HG03135 (cell line): ENCODE results near the gene ANO9.
"Not testable (repeated sequence)": the region's sequence is repeated elsewhere in the genome, so short reads cannot be mapped to it uniquely, and the experiment has no call there.

Source experiments
- ATAC-seq: cut with Tn5 transposase; IDR thresholded peaks from one replicate; pipeline ENCODE4 v1.9.1; 2021; ENCODE audit warnings: mild to moderate bottlenecking, moderate library complexity; ENCODE audit not compliant: unreplicated experiment

ANO9 gene

DNA sequence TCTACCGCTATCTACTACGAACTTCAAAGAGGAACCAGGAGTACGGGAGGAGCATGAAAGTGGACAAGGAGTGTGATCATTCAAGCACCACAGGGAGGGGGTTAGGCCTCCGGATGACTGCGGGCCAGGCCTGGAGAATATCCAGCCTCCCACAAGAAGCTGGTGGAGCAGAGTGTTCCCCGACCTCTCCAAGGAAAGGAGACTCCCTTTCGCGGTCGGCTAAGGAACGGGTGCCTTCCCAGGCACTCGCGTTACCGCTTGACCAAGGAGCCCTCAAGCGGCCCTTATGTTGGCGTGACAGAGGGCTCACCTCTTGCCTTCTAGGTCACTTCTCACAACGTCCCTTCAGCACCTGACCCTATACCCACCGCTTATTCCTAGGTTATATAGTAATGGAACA lies 52.4 kb downstream of the ANO9 start:
- ATAC-seq: not testable (repeated sequence)

- no peak for ATAC-seq
Measured at GRCh38 chr11:387193-387793, 54.5 kb downstream of the ANO9 start.

GRCh38 chr11:386483-386882 lies 55.3 kb downstream of the ANO9 start:
- ATAC-seq: no peak

DNA sequence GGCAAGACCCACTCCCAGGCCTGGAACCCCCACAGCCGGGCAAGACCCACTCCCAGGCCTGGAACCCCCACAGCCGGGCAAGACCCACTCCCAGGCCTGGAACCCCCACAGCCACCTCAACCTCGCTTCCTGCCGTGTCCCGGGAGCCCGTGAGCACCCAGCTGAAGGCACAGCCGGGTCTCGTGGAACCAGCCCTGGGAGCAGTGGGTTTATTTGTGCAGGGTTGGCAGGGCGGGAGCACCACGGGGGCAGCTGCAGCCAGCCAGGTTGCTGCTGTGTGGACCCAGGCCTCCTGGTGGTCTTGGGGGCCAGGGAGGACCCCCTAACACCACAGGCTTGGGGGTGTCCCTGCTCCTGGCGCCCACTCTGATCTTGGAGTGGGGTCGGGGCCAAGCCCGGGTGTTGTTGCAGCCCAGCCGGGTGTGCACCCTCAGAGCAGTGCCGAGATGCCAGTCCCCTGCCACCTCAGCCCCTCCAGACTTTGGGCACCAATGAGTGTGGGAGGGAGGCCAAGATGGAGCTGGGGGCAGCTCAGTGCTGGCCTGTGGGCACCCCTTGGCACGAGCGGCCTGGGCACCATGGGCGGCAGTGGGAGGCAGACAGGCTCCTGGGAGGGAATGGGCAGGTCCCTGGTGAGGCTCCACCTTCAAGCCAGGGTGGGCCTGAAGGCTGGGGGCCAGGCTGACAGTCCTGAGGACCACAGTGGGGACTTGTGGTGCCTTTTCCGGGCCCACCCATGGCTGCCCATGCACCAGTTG lies 56.0 kb downstream of the ANO9 start:
- ATAC-seq: no peak

- no peak for ATAC-seq
Measured at GRCh38 chr11:384511-384910, 57.3 kb downstream of the ANO9 start.

DNA sequence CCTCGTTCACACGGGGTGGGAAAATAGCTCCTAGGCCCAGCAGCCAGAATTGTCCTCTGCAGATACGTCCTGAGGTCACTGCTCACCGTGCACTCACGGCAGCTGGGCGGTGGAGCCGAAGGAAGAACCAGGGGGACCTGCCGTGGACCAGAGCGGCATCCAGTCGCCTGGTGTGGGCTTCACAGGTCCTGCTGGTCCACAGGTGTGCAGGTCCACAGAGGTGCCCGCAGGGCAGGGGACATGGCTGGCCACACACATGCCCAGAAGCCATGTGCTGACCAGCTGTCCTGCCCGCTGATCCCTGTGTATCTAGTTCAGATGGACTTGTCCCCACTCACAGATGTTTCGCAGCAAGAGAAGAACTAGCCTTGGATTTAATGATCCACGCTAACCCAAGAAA lies 58.4 kb downstream of the ANO9 start:
- no peak for ATAC-seq

DNA sequence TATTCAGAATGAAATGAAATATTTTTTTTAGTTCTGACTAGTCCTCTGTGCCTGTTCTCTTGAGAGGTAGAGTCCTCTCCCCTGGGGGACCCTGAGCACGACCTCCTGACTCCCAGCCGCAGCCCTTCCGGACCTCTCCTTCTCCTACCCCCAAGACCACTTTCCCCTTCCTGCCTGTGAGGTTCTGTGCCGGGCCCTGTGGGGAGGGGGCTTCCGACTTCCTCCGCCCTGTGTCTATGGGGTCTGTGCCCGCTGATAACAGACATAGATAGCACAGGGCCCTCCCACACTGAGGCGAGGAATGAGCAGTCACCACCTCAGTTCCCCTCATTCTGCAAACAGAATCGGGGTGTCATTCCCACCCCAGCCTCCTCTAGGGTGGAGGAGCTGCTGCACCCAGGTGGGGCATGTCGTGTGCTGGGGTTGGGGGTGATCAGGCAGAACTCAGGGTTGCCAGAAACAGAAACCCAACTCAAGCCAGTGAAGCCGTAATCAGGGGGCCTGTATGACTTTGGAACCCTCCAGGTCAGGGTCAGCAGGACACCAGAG lies 59.7 kb downstream of the ANO9 start:
- ATAC-seq: no peak

- ATAC-seq: no peak
Measured at GRCh38 chr11:381501-382072, 60.2 kb downstream of the ANO9 start.

- ATAC-seq: no peak
Measured at GRCh38 chr11:380996-381395, 60.8 kb downstream of the ANO9 start.

DNA sequence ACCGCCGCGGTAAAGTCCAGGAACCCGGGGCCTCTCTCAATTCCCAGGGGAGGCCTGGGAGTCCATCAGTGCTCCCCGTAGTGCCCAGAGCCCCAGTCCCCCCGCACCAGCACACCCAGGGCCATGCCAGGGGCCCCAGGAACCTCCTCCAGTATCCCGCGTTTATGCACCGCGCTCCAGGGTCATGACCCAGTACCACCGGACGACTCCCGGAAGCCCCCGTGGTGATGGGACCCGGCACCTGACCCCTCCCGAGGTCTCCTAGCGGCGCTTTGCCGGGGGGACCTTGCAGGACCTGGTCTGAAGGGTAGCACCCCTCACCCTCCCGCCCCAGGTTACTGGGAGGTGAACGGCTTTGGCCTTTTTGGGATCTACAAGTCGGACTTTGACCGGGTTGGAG lies 61.3 kb downstream of the ANO9 start:
- ATAC-seq: no peak

- ATAC-seq: no peak
Measured at GRCh38 chr11:380095-380480, 61.7 kb downstream of the ANO9 start.

DNA sequence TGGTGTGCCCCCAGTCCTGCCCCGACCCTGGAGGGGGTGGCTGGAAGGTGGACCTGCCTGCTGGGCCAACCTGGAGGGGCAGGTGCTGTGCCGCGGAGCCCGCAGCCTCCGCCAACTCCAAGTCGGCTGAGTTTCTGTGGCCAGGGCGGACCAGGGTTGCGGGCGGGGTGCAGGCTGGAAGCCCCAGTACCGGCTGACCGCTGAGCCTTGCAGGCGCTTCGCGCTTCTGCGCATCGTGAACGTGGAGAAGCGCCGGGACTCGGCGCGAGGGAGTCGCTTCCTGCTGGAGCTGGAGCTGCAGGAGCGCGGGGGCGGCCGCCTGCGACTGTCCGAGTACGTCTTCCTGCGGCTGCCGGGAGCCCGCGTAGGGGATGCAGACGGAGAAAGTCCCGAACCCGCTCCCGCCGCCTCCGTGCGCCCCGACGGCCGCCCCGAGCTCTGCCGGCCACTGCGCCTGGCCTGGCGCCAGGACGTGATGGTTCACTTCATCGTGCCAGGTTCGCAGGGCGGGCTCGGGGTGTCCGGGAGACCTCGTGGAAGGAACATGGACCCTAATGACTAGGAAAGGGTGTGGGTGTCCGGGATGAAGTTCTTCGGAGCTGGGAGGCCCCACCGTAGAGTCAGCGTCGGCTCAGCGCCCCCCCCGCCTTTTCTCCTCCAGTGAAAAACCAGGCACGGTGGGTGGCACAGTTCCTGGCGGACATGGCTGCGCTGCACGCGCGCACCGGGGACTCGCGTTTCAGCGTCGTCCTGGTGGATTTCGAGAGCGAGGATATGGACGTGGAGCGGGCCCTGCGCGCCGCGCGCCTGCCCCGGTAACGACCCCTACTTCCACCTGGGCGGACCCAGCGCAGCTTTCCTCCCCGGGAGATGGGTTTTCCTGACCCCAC lies 62.4 kb downstream of the ANO9 start:
- no peak for ATAC-seq

DNA sequence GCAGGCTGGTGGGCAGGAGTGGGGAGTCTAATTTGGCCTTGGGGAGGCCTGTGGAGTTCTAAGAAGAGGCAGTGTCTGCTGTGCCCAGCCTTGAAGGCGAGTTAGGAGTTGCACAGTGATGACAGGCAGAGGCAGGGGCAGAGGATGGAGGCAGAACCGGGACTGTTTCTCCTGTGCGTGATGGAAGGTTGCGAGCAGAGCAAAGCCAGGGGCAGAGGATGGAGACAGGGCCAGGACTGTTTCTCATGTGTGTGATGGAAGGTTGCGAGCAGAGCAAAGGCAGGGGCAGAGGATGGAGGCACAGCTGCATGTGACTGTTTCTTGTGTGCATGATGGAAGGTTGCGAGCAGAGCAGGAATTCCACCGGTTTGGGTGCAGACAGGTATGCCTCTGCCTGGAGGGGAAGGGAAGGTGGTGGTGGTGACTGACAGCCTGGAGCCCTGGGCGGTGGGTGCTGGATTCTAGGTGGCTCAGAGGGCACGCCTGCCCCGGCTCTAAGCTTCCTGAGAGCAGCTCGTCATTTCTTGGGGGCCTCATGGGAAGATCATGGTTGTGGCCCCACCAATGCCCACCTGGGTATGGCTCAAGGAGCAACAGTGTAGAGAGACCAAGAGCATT lies 63.8 kb downstream of the ANO9 start:
- ATAC-seq: no peak

DNA sequence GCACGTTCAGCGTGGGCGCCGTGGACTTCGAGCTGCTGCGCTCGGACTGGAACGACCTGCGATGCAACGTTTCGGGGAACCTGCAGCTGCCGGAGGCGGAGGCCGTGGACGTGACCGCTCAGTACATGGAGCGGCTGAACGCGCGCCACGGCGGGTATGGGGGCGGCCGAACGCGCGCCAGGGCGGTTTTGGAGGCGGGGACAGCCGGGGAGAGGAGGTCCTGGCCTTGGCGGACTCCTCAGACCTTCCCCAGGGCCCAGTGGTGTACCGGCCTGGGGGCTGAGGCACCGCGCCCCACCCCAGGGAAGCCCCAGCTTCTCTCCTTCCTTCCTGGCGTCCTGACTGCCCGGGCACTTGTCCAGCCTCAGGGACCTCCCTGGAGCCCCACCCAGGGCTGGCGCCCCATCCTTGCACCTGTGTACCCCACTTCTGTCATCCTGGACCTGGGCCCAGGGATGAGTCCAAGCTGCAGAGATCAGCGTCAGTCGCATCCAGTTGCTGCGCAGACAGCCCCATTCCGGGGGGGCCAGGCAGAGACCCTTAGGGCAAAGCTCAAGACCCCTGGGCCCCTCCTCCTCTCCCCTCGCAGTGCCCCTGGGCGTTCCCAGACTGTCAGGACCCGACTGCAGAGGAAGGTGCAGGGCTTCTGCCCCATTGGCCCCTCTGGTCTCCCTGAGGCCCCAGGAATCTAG lies 64.5 kb downstream of the ANO9 start:
- no peak for ATAC-seq

- no peak for ATAC-seq
Measured at GRCh38 chr11:376531-377173, 65.2 kb downstream of the ANO9 start.

DNA sequence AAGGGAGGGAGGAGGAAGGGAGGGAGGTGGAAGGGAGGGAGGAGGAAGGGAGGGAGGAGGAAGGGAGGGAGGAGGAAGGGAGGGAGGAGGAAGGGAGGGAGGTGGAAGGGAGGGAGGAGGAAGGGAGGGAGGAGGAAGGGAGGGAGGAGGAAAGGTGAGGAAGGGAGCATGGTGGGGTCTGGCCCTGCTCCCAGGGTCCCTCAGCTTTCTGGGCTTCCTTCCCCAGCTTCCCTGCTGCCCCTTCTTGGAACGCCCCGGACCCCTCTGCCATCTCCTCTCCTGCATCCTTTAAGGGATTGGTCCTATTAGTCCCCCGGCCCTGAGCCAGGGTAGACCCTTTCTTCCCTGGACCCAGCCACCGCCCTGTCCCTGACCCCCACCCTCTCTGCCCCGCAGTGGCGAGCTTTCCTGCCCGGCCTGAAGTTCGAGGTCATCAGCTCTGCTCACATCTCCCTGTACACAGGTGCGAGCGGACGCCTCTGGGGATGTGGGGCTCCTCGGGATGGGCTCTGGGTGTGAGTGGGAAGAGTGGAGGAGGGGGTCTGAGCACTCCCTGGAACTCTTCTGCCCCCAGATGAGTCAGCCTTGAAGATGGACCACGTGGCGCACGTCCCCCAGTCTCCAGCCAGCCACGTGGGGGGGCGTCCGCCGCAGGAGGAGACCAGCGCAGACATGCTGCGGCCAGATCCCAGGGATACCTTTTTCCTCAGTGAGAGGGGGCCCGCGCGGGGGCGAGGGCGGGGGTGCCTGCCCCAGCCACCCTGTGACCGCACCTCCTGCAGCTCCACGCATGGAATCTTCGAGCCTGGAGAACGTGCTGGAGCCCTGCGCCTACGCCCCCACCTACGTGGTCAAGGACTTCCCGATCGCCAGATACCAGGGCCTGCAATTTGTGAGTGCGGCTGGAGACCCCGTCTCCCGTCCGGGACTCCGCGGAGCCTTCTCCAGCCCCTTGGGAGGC lies 66.5 kb downstream of the ANO9 start:
- no peak for ATAC-seq

DNA sequence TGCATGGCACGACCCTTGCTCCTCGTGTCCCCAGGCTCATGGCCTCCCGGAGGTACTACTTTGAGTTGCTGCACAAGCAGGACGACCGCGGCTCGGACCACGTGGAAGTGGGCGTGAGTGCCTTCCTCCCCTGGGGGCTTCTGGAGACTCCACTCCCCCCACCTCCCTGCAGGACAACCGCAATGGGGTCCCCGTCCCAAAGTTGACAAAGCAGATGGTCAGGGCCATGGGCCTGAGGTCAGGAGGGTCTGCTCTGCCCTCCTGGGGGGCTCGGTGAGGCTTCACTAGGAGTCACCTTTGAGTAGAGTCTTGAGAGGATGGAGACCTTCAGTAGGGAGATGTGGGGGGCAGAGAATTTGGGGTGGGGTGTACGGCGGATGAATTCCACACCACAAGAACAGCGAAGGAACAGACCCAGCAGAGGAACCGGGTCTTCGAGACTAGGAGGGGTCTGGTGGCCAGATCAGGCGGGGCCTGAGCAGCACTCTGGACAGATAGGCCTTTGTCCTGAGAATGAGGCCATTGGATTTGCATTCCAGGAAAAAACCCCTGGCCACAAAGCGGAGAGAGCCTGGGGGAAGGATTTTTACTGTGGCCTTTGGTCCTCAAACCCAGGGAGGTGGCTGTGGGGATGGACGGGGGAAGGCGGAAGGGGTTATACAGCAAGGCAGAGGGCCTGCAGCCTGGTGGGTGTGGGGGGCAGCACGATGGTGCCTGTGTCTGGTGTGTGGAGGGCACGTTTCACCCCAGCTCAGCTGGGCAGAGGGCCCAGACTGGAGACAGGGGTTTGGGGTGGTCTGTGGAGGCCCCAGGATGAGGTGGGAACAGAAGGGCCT lies 67.9 kb downstream of the ANO9 start:
- no peak for ATAC-seq
